OCI-LY1 (cell line): ENCODE measurements around the gene CYFIP1.

ENCODE experiments used
- H2AFZ ChIP-seq: fragments of 200-600 bp; sonication (generic), shearing (Covaris generic); 2 replicates; pipeline ENCODE4 v1.6.0; 2014; ENCODE audit warnings: antibody characterized with exemption, mild to moderate bottlenecking, low read length
- H3F3A ChIP-seq: fragments of 200-600 bp; sonication (generic), shearing (Covaris generic); 2 replicates; pipeline ENCODE4 v1.6.0; 2014; ENCODE audit warnings: mild to moderate bottlenecking, antibody characterized with exemption, low read length, moderate library complexity; ENCODE audit not compliant: insufficient read depth
- H3K27ac ChIP-seq: fragments of 200-600 bp; sonication (generic); 2 replicates; pipeline ENCODE4 v1.5.1; 2014; ENCODE audit warnings: low read length, mixed run types, mild to moderate bottlenecking, low read depth; ENCODE audit not compliant: poor library complexity, severe bottlenecking
- H3K27me3 ChIP-seq: fragments of 200-600 bp; sonication (generic); 2 replicates; pipeline ENCODE4 v1.6.0; 2014; ENCODE audit warnings: antibody characterized with exemption, mild to moderate bottlenecking, low read length, moderate library complexity; ENCODE audit not compliant: insufficient read depth
- H3K36me3 ChIP-seq: fragments of 200-600 bp; sonication (generic); 2 replicates; pipeline ENCODE4 v1.6.1; 2014; ENCODE audit warnings: mild to moderate bottlenecking, antibody characterized with exemption, low read length, moderate library complexity, mixed read lengths; ENCODE audit not compliant: insufficient read depth
- H3K4me1 ChIP-seq: fragments of 200-600 bp; sonication (generic); 2 replicates; pipeline ENCODE4 v1.5.1; 2014; ENCODE audit warnings: mild to moderate bottlenecking, low read length, moderate library complexity; ENCODE audit not compliant: insufficient read depth, severe bottlenecking
- H3K4me2 ChIP-seq: fragments of 200-600 bp; sonication (generic), shearing (Covaris generic); 2 replicates; pipeline ENCODE4 v1.6.1; 2014; ENCODE audit warnings: low read length
- H3K4me3 ChIP-seq: fragments of 200-600 bp; sonication (generic); 2 replicates; pipeline ENCODE4 v1.5.1; 2014; ENCODE audit warnings: low read length, low read depth, mild to moderate bottlenecking, mixed read lengths; ENCODE audit not compliant: poor library complexity, severe bottlenecking
- H3K79me2 ChIP-seq: fragments of 200-600 bp; shearing (Covaris generic); 2 replicates; pipeline ENCODE4 v1.6.1; 2016; ENCODE audit warnings: mixed run types, low read length, mixed read lengths; ENCODE audit not compliant: insufficient read depth
- H3K9ac ChIP-seq: fragments of 200-600 bp; sonication (generic), shearing (Covaris generic); 2 replicates; pipeline ENCODE4 v1.6.1; 2014; ENCODE audit warnings: mild to moderate bottlenecking, low read length, mixed read lengths
- H3K9me2 ChIP-seq: fragments of 200-600 bp; sonication (generic), shearing (Covaris generic); 2 replicates; pipeline ENCODE4 v1.6.1; 2014; ENCODE audit warnings: low read depth, mild to moderate bottlenecking, low read length, mixed read lengths
- H3K9me3 ChIP-seq: fragments of 200-600 bp; shearing (Covaris generic); 2 replicates; pipeline ENCODE4 v1.6.1; 2014; ENCODE audit warnings: low read length, mixed read lengths
- H4K20me1 ChIP-seq: fragments of 200-600 bp; sonication (generic), shearing (Covaris generic); 2 replicates; pipeline ENCODE4 v1.6.0; 2016; ENCODE audit warnings: mild to moderate bottlenecking, low read length; ENCODE audit not compliant: insufficient read depth
- CTCF ChIP-seq: fragments of 200-600 bp; sonication (generic), shearing (Covaris generic); IDR thresholded peaks from 2 replicates; pipeline ENCODE4 v1.5.1; 2017; ENCODE audit warnings: mild to moderate bottlenecking, antibody characterized with exemption, low read length, moderate library complexity, mixed read lengths
- EZH2 ChIP-seq: fragments of 200-600 bp; sonication (generic), shearing (Covaris generic); IDR thresholded peaks from 2 replicates; pipeline ENCODE4 v1.8.0; 2017; ENCODE audit warnings: borderline replicate concordance, mixed run types, mild to moderate bottlenecking, antibody characterized with exemption, low read length, moderate library complexity, mixed read lengths

Gene CYFIP1

GRCh38 chr15:22827125-22827524 is 153.0 kb downstream of the CYFIP1 start:
- no peak for TF ChIP-seq EZH2
- TF ChIP-seq CTCF = no peak
- Histone ChIP-seq H2AFZ (no peak overlapping the region), H3K27ac (no peak overlapping the region), H3K9me3 (no peaks in the 10 kb centered on the region), H3K9ac (no peak overlapping the region), H3K36me3 (peaks cover 62% of the 10 kb centered on the region), H3K4me3 (no peak overlapping the region), H3K4me1 (no peaks in the 10 kb centered on the region), H3K4me2 (no peak overlapping the region), H4K20me1 (no peaks in the 10 kb centered on the region), H3F3A (no peaks in the 10 kb centered on the region), H3K9me2 (no peaks in the 10 kb centered on the region), H3K79me2 (no peaks in the 10 kb centered on the region), H3K27me3 (no peaks in the 10 kb centered on the region)

GRCh38 chr15:22823495-22824128 is 156.6 kb downstream of the CYFIP1 start:
- H3K27ac ChIP-seq = no peak overlapping the region
- no peaks in the 10 kb centered on the region for H3F3A ChIP-seq
- H3K27me3 ChIP-seq = no peaks in the 10 kb centered on the region
- H3K9me3 ChIP-seq = no peaks in the 10 kb centered on the region
- no peaks in the 10 kb centered on the region for H3K9me2 ChIP-seq
- H3K9ac ChIP-seq = no peak overlapping the region
- H3K36me3 ChIP-seq = peaks cover 86% of the 10 kb centered on the region
- no peaks in the 10 kb centered on the region for H3K4me1 ChIP-seq
- no peaks in the 10 kb centered on the region for H3K79me2 ChIP-seq
- TF ChIP-seq CTCF (no peak), EZH2 (no peak)
- no peak overlapping the region for H3K4me3 ChIP-seq
- H2AFZ ChIP-seq = no peak overlapping the region
- no peak overlapping the region for H3K4me2 ChIP-seq
- no peaks in the 10 kb centered on the region for H4K20me1 ChIP-seq

- H3K27me3 ChIP-seq = no peaks in the 10 kb centered on the region
- peaks cover 65% of the 10 kb centered on the region for H3K36me3 ChIP-seq
- H3K79me2 ChIP-seq = no peaks in the 10 kb centered on the region
- H3K4me1 ChIP-seq = no peaks in the 10 kb centered on the region
- no peak for TF ChIP-seq EZH2
- TF ChIP-seq CTCF = no peak
- no peak overlapping the region for H3K27ac ChIP-seq
- H3F3A ChIP-seq = no peaks in the 10 kb centered on the region
- H3K9me2 ChIP-seq = no peaks in the 10 kb centered on the region
- H3K9ac ChIP-seq = no peak overlapping the region
- no peaks in the 10 kb centered on the region for H3K9me3 ChIP-seq
- H3K4me3 ChIP-seq = no peak overlapping the region
- no peak overlapping the region for H2AFZ ChIP-seq
- H3K4me2 ChIP-seq = no peak overlapping the region
- H4K20me1 ChIP-seq = no peaks in the 10 kb centered on the region
These were observed 160.5 kb downstream of the CYFIP1 start for GRCh38 chr15:22819651-22820050.
